OCI-LY3 (cell line): ENCODE results near the gene EIPR1.

Source experiments
- EZH2phosphoT487 ChIP-seq: fragments of 200-600 bp; shearing (Covaris generic); IDR thresholded peaks from 2 replicates; pipeline ENCODE4 v1.6.1; 2018; ENCODE audit warnings: antibody characterized with exemption, mixed run types, low read depth
- TF ChIP-seq, protein P1 (sequence below): fragments of 200-600, 300-600 bp; sonication (generic); IDR thresholded peaks from 2 replicates; pipeline ENCODE4 v1.5.1; 2014; ENCODE audit warnings: antibody characterized with exemption, low read length, low read depth

DNA sequence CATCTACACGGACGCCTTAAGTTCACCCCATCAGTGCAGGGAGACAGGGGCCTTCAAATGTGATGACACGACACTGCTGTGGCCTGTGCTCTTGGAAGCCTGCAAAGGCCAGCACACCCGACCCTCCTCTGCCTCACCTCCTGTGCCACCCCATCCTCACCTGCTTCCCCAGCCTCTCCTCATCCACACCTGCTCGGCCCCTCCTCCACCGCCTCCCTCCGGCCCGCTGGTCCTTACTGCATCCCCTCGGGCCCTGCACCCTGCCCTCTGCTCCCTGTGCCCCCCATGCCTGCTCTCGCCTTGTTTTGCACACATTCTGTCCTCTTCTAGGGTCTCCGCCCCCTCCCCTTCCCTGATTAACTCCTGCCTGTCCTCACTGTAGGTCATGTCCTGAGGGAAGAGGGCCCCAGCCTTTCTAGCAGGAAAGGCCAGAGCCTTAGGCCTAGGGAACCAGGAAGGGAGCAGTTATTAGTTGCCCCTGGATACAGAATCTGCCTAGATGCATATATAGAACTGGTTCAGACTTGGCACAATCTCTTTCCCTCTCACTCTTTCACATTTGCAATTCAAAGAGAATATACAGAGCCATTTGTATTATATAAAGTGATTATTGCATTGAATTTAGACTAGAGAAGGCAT, 41.3 kb upstream of the EIPR1 start:
- TF ChIP-seq, protein P1, sequence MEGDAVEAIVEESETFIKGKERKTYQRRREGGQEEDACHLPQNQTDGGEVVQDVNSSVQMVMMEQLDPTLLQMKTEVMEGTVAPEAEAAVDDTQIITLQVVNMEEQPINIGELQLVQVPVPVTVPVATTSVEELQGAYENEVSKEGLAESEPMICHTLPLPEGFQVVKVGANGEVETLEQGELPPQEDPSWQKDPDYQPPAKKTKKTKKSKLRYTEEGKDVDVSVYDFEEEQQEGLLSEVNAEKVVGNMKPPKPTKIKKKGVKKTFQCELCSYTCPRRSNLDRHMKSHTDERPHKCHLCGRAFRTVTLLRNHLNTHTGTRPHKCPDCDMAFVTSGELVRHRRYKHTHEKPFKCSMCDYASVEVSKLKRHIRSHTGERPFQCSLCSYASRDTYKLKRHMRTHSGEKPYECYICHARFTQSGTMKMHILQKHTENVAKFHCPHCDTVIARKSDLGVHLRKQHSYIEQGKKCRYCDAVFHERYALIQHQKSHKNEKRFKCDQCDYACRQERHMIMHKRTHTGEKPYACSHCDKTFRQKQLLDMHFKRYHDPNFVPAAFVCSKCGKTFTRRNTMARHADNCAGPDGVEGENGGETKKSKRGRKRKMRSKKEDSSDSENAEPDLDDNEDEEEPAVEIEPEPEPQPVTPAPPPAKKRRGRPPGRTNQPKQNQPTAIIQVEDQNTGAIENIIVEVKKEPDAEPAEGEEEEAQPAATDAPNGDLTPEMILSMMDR: no peak
- TF ChIP-seq EZH2phosphoT487: no peak
